Neural progenitor cell (in vitro differentiated cells): ENCODE measurements around the gene ERICH6B. TPM values are rescaled to one million over a fixed set of nuclear protein-coding genes. Genes with fewer than 3 reads are reported as not detected.

Experiments
- DNase-seq: peaks from one replicate; pipeline ENCODE4 v3.0.0-alpha.2; 2016; ENCODE audit warnings: low spot score
- H2AFZ ChIP-seq: fragments of 200-600 bp; sonication (generic); replicated peaks from 2 replicates; pipeline ENCODE4 v1.6.1; 2016; ENCODE audit warnings: antibody characterized with exemption
- H3F3A ChIP-seq: fragments of 200-600 bp; sonication (generic); 2 replicates; pipeline ENCODE4 v1.6.1; 2016; ENCODE audit warnings: antibody characterized with exemption, low read depth
- H3K27ac ChIP-seq: fragments of 200-600 bp; sonication (generic); 2 replicates; pipeline ENCODE4 v1.5.1; 2016; ENCODE audit warnings: mild to moderate bottlenecking
- H3K27me3 ChIP-seq: fragments of 200-600 bp; sonication (generic); 2 replicates; pipeline ENCODE4 v1.6.1; 2016; ENCODE audit warnings: mild to moderate bottlenecking, moderate library complexity
- H3K36me3 ChIP-seq: fragments of 200-600 bp; sonication (generic); 2 replicates; pipeline ENCODE4 v1.5.1; 2016
- H3K4me1 ChIP-seq: fragments of 200-600 bp; sonication (generic); 2 replicates; pipeline ENCODE4 v1.6.1; 2016; ENCODE audit warnings: mixed run types
- H3K4me2 ChIP-seq: fragments of 200-600 bp; sonication (generic); 2 replicates; pipeline ENCODE4 v1.6.1; 2016
- H3K4me3 ChIP-seq: fragments of 200-600 bp; sonication (generic); 2 replicates; pipeline ENCODE4 v1.5.1; 2016
- H3K79me2 ChIP-seq: fragments of 200-600 bp; sonication (generic); 2 replicates; pipeline ENCODE4 v1.6.1; 2016; ENCODE audit warnings: low read depth
- H3K9ac ChIP-seq: fragments of 200-600 bp; sonication (generic); 2 replicates; pipeline ENCODE4 v1.6.1; 2016
- H3K9me3 ChIP-seq: fragments of 200-600 bp; sonication (generic); 2 replicates; pipeline ENCODE4 v1.5.1; 2016; ENCODE audit warnings: low read depth
- H4K20me1 ChIP-seq: fragments of 200-600 bp; sonication (generic); 2 replicates; pipeline ENCODE4 v1.6.1; 2016; ENCODE audit warnings: low read depth
- H3K27ac Mint-ChIP-seq: 3 replicates; pipeline ENCODE4 v1.8.0; 2021; ENCODE audit warnings: mixed read lengths
- H3K27me3 Mint-ChIP-seq: 2 replicates; pipeline ENCODE4 v1.8.0; 2022; ENCODE audit warnings: low read depth, mild to moderate bottlenecking, inconsistent platforms, moderate library complexity, mixed read lengths; ENCODE audit not compliant: insufficient read depth
- H3K36me3 Mint-ChIP-seq: 3 replicates; pipeline ENCODE4 v1.8.0; 2021; ENCODE audit warnings: mixed read lengths
- H3K4me1 Mint-ChIP-seq: 3 replicates; pipeline ENCODE4 v1.8.0; 2021; ENCODE audit warnings: mixed read lengths
- H3K4me3 Mint-ChIP-seq: 3 replicates; pipeline ENCODE4 v1.8.0; 2021; ENCODE audit warnings: mild to moderate bottlenecking, moderate library complexity, mixed read lengths
- H3K9me3 Mint-ChIP-seq: 3 replicates; pipeline ENCODE4 v1.8.0; 2020; ENCODE audit warnings: mixed read lengths
- CTCF ChIP-seq: fragments of 200-600 bp; sonication (generic); IDR thresholded peaks from 2 replicates; pipeline ENCODE4 v1.5.1; 2017; ENCODE audit warnings: antibody characterized with exemption, mild to moderate bottlenecking
- EZH2 ChIP-seq: fragments of 200-600 bp; sonication (generic); IDR thresholded peaks from 2 replicates; pipeline ENCODE4 v1.6.1; 2017; ENCODE audit warnings: antibody characterized with exemption, mild to moderate bottlenecking, moderate library complexity
- EZH2phosphoT487 ChIP-seq: fragments of 200-600 bp; sonication (generic); IDR thresholded peaks from 2 replicates; pipeline ENCODE4 v1.6.1; 2017; ENCODE audit warnings: antibody characterized with exemption
- total RNA-seq: library from RNA; depleted of rRNA; stranded (reverse); fragments of >200 nt; gene quantifications from 2 replicates; pipeline ENCODE4 v1.2.3, GENCODE V29; 2015; ENCODE audit warnings: low replicate concordance

The ERICH6B gene
- total RNA-seq, 1 donor from 2014 or later, result not detected

GRCh38 chr13:45565331-45565730, 50.2 kb downstream of the ERICH6B start:
- no peak for TF ChIP-seq EZH2phosphoT487
- TF ChIP-seq EZH2, result no peak
- TF ChIP-seq CTCF, result no peak
- H3K4me3 ChIP-seq, result no peak overlapping the region
- H3K9ac ChIP-seq, result no peak overlapping the region
- H3K27ac Mint-ChIP-seq, result no peak overlapping the region
- no peaks in the 10 kb centered on the region for H3K36me3 ChIP-seq
- peaks cover 9% of the 10 kb centered on the region for H3K4me1 Mint-ChIP-seq
- no peak overlapping the region for H3K4me2 ChIP-seq
- H3K4me1 ChIP-seq, result peaks cover 5% of the 10 kb centered on the region
- H3F3A ChIP-seq, result no peaks in the 10 kb centered on the region
- no peak overlapping the region for H2AFZ ChIP-seq
- H3K9me3 ChIP-seq, result no peaks in the 10 kb centered on the region
- H3K27me3 Mint-ChIP-seq, result peaks cover 6% of the 10 kb centered on the region
- H3K79me2 ChIP-seq, result no peaks in the 10 kb centered on the region
- no peaks in the 10 kb centered on the region for H3K27me3 ChIP-seq
- H4K20me1 ChIP-seq, result no peaks in the 10 kb centered on the region
- no peak for DNase-seq
- no peak overlapping the region for H3K4me3 Mint-ChIP-seq
- H3K36me3 Mint-ChIP-seq, result no peaks in the 10 kb centered on the region
- H3K9me3 Mint-ChIP-seq, result peaks cover 8% of the 10 kb centered on the region
- H3K27ac ChIP-seq, result no peak overlapping the region

- Mint-ChIP-seq H3K27me3 (peaks cover 2% of the 10 kb centered on the region), H3K36me3 (no peaks in the 10 kb centered on the region), H3K27ac (peak overlapping the region; percentile 48), H3K4me1 (peaks cover 9% of the 10 kb centered on the region), H3K9me3 (peaks cover 8% of the 10 kb centered on the region), H3K4me3 (no peak overlapping the region)
- TF ChIP-seq EZH2 (no peak), EZH2phosphoT487 (no peak), CTCF (no peak)
- no peak overlapping the region for H3K9ac ChIP-seq
- H3F3A ChIP-seq, result no peaks in the 10 kb centered on the region
- H3K4me3 ChIP-seq, result no peak overlapping the region
- no peaks in the 10 kb centered on the region for H3K36me3 ChIP-seq
- H3K4me2 ChIP-seq, result no peak overlapping the region
- H3K27me3 ChIP-seq, result no peaks in the 10 kb centered on the region
- H3K4me1 ChIP-seq, result peaks cover 5% of the 10 kb centered on the region
- no peaks in the 10 kb centered on the region for H4K20me1 ChIP-seq
- H2AFZ ChIP-seq, result no peak overlapping the region
- DNase-seq, result no peak
- no peaks in the 10 kb centered on the region for H3K9me3 ChIP-seq
- H3K27ac ChIP-seq, result no peak overlapping the region
- H3K79me2 ChIP-seq, result no peaks in the 10 kb centered on the region
Measured at GRCh38 chr13:45564133-45564776, 51.3 kb downstream of the ERICH6B start.

- H3K9me3 Mint-ChIP-seq, result no peaks in the 10 kb centered on the region
- no peaks in the 10 kb centered on the region for H4K20me1 ChIP-seq
- H3K4me3 ChIP-seq, result no peak overlapping the region
- H3K4me2 ChIP-seq, result no peak overlapping the region
- no peak overlapping the region for H2AFZ ChIP-seq
- TF ChIP-seq EZH2 (no peak), CTCF (no peak), EZH2phosphoT487 (no peak)
- no peak overlapping the region for H3K4me3 Mint-ChIP-seq
- no peak overlapping the region for H3K27ac Mint-ChIP-seq
- no peaks in the 10 kb centered on the region for H3F3A ChIP-seq
- no peaks in the 10 kb centered on the region for H3K79me2 ChIP-seq
- peaks cover 8% of the 10 kb centered on the region for H3K27me3 Mint-ChIP-seq
- H3K36me3 Mint-ChIP-seq, result no peaks in the 10 kb centered on the region
- no peak for DNase-seq
- H3K9me3 ChIP-seq, result no peaks in the 10 kb centered on the region
- no peaks in the 10 kb centered on the region for H3K36me3 ChIP-seq
- no peak overlapping the region for H3K9ac ChIP-seq
- H3K4me1 ChIP-seq, result no peaks in the 10 kb centered on the region
- H3K4me1 Mint-ChIP-seq, result no peaks in the 10 kb centered on the region
- no peaks in the 10 kb centered on the region for H3K27me3 ChIP-seq
- H3K27ac ChIP-seq, result no peak overlapping the region
Measured at GRCh38 chr13:45554604-45555109, 60.9 kb downstream of the ERICH6B start.
